ENCODE results near the gene STRIP1.
A peak's percentile ranks its signal among the peaks of the same experiment; 100 is the strongest.

The STRIP1 gene

DNA sequence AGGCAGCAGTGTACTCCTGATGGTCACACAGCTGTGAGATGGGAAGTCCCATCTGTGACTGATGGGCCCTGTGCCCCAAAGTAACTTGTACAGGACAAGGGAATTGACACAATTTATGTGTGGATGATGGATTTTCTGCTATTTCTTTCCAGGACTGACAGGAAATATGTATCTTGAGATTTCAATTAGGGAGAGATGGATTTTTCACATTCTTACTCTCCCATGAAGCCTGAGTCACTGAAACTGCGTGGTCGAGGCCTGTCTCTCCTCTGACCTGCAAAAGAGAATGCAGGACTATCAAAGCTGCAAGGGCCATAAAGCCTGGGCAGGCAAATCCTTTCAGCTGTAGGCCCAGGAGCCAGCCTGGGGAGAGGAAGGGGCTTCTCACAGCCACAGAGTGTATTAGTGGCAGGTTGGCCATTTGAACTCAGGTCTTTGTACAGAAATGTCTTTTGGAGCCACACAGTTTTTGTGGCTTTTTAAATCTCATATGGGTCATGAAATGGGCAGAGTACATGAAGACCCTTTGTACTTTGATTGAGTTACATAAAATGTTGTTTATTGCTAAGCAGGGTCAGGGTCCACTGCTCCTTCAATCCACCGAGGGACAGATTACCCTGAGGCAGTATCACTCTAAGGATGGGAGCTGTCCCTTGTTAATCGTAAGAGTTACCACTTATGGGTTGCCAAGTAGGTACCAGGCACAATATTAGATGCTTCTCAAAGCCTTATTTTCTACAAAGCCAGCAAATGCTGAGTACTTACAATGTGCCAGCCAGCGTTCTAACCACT lies 21.3 kb downstream of the STRIP1 start:
- Mint-ChIP-seq H3K36me3 (peaks cover 75% of the 10 kb centered on the region), H3K9me3 (no peaks in the 10 kb centered on the region), H3K27ac (no peak overlapping the region), H3K4me3 (no peak overlapping the region), H3K4me1 (peaks cover 7% of the 10 kb centered on the region), H3K27me3 (no peaks in the 10 kb centered on the region)
- no peak for ATAC-seq

DNA sequence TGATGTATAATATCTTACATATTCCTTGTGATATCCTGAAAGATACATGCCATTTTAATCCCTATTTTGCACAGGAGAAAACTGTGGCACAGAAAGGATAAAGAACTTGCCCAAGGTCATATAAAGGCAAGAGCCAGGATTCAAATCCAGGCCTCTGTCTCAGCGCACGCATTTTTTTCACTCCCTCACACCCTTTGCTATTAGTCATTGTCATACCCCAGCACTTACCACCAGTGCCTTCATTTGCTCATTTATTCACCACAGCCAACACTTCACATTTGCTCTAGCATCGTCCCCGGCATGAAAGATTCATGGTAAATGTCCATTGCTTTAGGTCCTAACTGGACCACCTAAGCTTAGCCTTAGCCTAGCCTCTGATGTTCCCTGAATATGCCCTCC lies 21.9 kb downstream of the STRIP1 start:
- no peak overlapping the region for H3K4me3 Mint-ChIP-seq

DNA sequence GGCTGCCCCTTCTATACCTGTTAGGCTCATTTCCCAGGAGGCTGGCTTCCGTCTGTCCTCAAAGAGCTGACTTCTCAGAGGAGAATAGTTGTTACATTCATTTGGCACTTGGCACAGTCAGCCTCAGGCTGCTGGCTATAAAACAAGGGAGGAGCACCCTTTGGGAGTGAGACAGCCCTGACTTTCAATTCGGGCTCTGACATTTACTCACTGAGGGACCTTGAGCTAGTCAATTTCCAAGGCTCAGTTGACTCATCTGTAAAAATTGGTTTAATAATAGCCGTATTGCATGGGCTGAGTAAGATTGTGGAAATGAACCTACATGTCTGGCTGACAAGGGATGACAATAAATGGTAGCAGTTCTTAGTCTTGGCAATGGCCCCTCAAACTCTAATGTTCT lies 22.4 kb downstream of the STRIP1 start:
- H3K9me3 Mint-ChIP-seq, result no peaks in the 10 kb centered on the region
- peaks cover 7% of the 10 kb centered on the region for H3K4me1 Mint-ChIP-seq
- H3K27me3 Mint-ChIP-seq, result no peaks in the 10 kb centered on the region
- no peak overlapping the region for H3K27ac Mint-ChIP-seq
- no peak overlapping the region for H3K4me3 Mint-ChIP-seq
- H3K36me3 Mint-ChIP-seq, result peaks cover 73% of the 10 kb centered on the region
- ATAC-seq, result no peak

More for the DNA sequence above, 21.9 kb downstream of the STRIP1 start:
- Mint-ChIP-seq H3K27ac (no peak overlapping the region), H3K27me3 (no peaks in the 10 kb centered on the region), H3K9me3 (no peaks in the 10 kb centered on the region), H3K36me3 (peaks cover 75% of the 10 kb centered on the region), H3K4me1 (peaks cover 7% of the 10 kb centered on the region)
- no peak for ATAC-seq

DNA sequence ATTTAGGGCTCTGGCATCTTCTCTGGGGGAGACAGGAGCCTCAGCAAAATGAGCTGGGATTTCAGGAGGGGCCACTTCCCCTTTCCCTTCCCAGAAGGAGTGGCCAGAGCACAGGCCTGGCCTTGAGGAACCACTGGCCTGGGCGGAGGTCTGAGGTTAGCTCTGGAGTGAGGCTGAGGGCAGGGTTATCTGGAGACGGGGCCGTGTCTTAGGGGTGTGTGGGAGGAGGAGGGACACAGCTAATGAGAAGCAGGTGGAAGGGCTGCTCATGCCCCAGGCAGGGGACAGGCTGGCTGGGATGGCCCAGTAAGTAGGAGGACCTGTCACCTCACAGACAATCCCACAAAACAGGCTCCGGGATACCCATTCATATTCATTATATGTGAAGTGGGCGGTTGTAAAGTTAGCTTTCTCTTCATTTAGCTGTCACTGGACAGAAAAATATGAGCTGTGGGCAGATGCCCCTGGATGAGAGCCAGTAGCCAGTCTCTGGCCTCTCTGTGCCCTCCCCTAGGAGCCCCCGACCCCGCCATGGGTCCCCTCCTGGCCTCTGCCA lies 23.6 kb downstream of the STRIP1 start:
- Mint-ChIP-seq H3K4me1 (peaks cover 7% of the 10 kb centered on the region), H3K9me3 (no peaks in the 10 kb centered on the region), H3K27me3 (no peaks in the 10 kb centered on the region), H3K27ac (no peak overlapping the region), H3K36me3 (peaks cover 67% of the 10 kb centered on the region), H3K4me3 (no peak overlapping the region)
- ATAC-seq, result no peak

DNA sequence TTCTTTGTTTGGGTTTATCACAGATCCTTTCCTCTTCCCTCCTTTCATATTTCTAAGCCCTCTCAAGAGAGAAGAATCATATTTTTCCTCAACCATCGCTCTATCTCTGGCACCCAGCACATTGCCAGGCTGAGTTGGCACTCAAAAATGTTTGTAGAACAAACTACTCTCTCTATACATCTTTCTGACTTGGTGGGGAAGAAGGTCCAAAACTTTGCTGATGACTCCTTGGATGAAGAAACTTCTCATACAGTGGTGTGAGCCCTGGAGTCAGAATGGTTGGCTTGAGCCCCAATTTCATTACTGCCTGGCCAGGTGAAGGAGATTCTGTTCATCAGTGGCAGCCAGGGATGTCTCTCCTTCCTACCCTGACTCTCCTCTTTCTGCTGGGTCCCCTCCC lies 24.2 kb downstream of the STRIP1 start:
- H3K27me3 Mint-ChIP-seq, result no peaks in the 10 kb centered on the region
- no peaks in the 10 kb centered on the region for H3K9me3 Mint-ChIP-seq
- peaks cover 64% of the 10 kb centered on the region for H3K36me3 Mint-ChIP-seq
- no peak overlapping the region for H3K27ac Mint-ChIP-seq
- peaks cover 3% of the 10 kb centered on the region for H3K4me1 Mint-ChIP-seq
- no peak overlapping the region for H3K4me3 Mint-ChIP-seq
- no peak for ATAC-seq

DNA sequence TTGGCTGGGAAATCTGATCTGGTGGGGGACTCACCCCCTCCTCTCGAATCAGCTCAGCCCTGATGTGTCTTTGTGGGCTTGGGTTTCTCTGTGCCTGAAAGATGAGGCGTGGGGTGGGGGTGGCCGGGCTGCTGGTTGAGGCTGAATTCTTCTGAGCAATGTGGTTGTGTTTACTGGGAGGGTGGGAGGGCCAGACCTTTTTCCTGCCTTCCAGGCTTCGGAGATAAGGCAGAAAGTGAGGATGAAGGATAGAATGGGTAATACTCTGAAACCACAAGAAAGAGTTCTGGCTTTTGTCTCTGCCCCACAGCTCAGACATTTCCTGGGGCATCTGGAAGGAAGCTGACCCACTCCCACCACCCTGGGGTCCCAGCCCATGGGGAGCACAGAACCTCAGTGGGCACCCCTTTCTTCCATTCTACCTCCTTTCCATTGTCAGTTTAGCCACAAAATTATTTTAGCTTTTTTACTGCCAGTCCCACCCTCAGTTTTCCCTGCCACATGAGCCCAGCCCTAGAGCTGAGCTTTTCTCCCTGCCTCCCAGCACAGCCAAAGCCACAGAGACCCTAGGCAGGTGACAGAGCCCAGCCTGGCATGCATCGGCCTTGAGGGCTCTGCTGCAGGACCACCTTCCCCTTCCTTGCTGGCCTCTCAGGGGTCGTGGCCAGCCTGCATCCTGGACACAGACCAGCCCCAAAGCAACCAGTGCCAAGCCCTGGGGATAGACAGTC lies 24.9 kb downstream of the STRIP1 start:
- ATAC-seq, result no peak
- Mint-ChIP-seq H3K4me1 (no peaks in the 10 kb centered on the region), H3K27ac (no peak overlapping the region), H3K27me3 (no peaks in the 10 kb centered on the region), H3K36me3 (peaks cover 62% of the 10 kb centered on the region), H3K4me3 (no peak overlapping the region), H3K9me3 (no peaks in the 10 kb centered on the region)

DNA sequence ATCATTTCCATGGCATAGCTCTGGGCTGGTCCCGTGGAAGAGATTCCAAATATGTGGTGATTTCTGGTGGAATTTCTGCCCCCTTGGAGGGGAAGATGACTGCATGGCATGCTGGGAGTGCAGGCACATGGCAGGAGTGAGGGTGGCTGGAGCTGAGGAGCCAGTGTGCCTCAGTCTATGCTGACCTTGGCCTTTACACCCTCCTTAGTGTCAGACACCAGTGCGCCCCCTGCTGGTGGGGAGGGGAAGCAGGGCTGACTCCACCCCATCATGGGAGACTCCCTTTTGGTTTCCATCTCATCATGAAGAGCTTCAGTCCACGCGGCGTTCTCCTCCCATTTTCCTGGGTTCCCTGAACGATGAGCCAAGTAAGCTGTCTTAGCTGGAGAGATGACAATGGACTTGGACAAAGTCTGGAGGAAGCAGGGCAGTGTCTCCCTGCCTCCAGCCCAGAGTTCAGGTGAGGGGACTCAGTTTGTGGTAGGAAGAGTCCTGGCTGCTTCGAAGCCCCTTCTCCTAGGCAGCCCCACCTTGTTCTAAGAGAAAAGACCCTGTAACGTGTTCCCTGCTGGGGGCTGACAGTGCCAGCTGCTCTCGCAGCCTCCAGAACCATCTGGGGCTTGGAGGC lies 25.7 kb downstream of the STRIP1 start:
- Mint-ChIP-seq H3K36me3 (peaks cover 55% of the 10 kb centered on the region), H3K27me3 (peaks cover 4% of the 10 kb centered on the region), H3K27ac (no peak overlapping the region), H3K4me3 (no peak overlapping the region), H3K4me1 (no peaks in the 10 kb centered on the region), H3K9me3 (no peaks in the 10 kb centered on the region)
- ATAC-seq, result peak; percentile 61

DNA sequence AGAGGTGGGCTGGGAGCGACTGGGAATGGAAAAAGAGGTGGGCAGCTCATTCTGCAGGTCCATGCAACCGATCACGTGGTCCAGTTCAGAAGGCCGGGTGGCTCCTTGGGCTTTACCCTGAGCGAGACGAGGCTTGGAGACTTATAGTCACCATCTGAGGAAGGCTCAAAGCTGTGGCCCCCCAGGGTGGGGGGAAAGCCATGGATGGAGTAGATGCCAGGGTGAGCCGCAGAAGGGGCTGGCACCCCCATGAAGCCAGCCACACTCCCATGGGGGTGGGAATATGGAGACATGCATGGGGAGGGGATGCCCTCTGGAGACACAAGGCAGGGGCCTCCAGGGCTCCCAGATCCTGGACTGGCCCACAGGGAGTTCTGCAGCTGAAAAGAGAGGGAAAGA lies 26.2 kb downstream of the STRIP1 start:
- H3K27ac Mint-ChIP-seq, result no peak overlapping the region
- no peak for ATAC-seq

DNA sequence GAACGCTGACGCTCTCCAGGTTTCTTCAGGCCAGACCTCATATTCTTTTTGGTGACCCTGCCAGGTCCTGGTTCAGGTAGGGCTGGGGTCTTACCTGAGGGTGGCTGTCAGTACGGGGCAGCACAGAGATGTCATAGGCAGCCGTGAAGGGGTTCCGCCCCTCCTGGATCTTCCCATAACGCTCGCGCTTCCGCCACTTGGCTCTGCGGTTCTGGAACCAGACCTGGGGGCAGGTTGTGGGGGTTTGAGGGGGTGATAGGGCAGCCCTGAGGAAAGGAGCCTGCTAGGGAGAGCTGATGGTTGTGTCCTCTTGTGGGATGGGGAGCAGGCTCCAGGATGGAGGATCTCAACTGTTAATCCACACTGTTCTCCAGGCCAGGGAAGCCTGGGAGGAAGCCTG lies 26.9 kb downstream of the STRIP1 start:
- H3K27me3 Mint-ChIP-seq, result peaks cover 16% of the 10 kb centered on the region
- no peak overlapping the region for H3K27ac Mint-ChIP-seq
- peaks cover 44% of the 10 kb centered on the region for H3K36me3 Mint-ChIP-seq
- no peaks in the 10 kb centered on the region for H3K9me3 Mint-ChIP-seq
- no peaks in the 10 kb centered on the region for H3K4me1 Mint-ChIP-seq
- no peak for ATAC-seq
- H3K4me3 Mint-ChIP-seq, result no peak overlapping the region

More for the DNA sequence above, 26.2 kb downstream of the STRIP1 start:
- peaks cover 51% of the 10 kb centered on the region for H3K36me3 Mint-ChIP-seq
- no peak overlapping the region for H3K4me3 Mint-ChIP-seq
- H3K4me1 Mint-ChIP-seq, result no peaks in the 10 kb centered on the region
- peaks cover 9% of the 10 kb centered on the region for H3K27me3 Mint-ChIP-seq
- no peaks in the 10 kb centered on the region for H3K9me3 Mint-ChIP-seq

DNA sequence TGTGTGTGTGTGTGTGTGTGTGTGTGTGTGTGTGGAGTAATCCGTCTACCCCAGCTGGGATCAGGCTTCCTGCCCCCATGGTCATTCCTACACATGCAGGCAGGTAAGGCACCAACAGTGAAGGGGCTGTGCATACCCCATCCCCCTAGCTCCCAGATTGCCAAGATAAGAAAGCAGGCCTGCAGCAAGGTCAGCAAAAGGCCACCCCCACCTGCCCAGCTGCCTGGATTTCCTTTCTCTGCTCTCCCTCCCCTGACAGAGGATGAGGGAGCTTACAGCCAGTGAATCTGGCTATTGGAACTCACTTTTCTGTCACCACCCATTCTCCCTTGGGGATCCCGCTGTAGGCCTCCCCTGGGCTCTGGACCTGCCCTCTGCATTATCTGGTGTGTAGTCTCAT lies 28.2 kb downstream of the STRIP1 start:
- ATAC-seq, result no peak
- peaks cover 28% of the 10 kb centered on the region for H3K27me3 Mint-ChIP-seq
- no peaks in the 10 kb centered on the region for H3K9me3 Mint-ChIP-seq
- peaks cover under 1% of the 10 kb centered on the region for H3K4me1 Mint-ChIP-seq
- H3K36me3 Mint-ChIP-seq, result peaks cover 32% of the 10 kb centered on the region
- H3K4me3 Mint-ChIP-seq, result no peak overlapping the region
- no peak overlapping the region for H3K27ac Mint-ChIP-seq

DNA sequence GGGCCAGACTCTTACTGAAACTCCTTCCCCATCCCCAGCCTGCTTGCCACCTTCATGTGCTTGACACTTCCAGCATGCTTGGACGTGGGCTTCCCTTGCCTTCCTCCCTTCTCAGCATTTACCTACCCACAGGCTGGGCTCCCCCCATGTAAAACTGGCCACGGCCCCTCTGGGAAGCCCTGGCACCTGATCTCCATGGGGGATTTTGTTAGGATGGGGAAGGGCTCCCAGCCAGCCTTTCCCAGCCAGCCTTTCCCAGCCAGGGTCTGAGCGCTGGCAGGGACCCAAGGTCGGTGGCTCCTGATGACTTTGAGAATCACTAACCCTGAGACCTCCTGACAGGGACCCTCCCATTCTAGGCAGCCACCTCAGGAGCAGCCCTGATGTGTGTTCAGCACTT lies 29.4 kb downstream of the STRIP1 start:
- Mint-ChIP-seq H3K9me3 (no peaks in the 10 kb centered on the region), H3K27ac (no peak overlapping the region), H3K36me3 (peaks cover 22% of the 10 kb centered on the region), H3K4me3 (no peak overlapping the region), H3K27me3 (peaks cover 39% of the 10 kb centered on the region), H3K4me1 (peaks cover 12% of the 10 kb centered on the region)
- no peak for ATAC-seq

DNA sequence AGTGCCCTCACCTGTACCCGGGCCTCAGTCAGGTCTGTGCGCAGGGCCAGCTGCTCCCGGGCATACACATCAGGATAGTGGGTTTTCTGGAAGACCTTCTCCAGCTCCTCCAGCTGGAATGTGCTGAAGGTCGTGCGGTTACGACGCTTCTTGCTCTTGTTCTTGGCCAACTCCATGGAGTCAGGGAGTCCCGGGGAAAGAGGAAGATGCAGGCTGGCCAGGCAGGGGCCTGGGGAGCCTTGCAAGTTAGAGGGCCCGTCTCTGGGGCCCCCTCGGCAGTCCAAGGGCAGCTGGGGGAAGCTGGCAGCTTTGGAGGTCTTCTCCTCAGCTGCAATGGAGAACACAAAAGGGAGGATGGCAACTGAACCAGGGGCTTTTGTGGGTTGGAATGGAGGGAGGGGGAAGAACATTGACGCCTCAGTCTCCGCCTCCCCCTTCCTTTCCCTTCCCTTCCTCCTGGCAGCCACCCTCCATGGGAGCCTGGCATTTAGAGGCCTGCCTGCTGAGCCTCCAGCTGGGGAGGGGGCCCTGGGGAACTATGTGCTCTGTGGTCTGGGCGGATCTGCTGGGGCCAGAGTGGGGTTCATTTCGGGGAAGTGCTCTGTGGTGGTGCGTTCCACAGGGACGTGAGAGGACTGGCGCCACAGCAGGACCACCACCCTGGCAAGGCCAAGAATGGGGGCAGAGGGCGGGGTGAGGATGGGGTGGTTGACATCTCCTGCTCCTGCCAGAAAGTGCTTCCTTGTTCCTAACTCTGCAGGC lies 30.3 kb downstream of the STRIP1 start:
- Mint-ChIP-seq H3K27me3 (peaks cover 49% of the 10 kb centered on the region), H3K36me3 (peaks cover 19% of the 10 kb centered on the region), H3K27ac (no peak overlapping the region)

DNA sequence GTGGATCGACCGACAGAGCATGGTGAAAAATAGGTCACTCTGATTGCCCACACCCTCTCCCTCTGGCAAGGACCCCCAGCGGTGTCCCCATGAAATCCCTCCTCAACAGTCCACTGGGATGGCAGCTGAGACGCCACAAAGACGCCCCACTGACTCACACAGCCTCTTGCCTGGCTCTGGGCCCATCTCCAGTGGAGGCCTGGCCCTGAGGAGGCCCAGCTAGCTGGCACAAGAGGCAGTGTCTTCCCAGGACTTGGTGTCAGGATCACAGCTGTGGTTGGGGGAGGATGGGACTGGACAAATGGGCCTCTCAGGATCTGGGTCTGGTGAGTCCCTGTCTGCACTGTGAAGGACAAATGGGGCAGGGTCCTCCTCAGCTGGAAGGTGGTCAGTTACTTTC lies 31.4 kb downstream of the STRIP1 start:
- Mint-ChIP-seq H3K9me3 (no peaks in the 10 kb centered on the region), H3K4me3 (no peak overlapping the region), H3K36me3 (peaks cover 12% of the 10 kb centered on the region), H3K27ac (no peak overlapping the region), H3K27me3 (peaks cover 57% of the 10 kb centered on the region), H3K4me1 (peaks cover 26% of the 10 kb centered on the region)
- ATAC-seq, result no peak

More for the DNA sequence above, 30.3 kb downstream of the STRIP1 start:
- no peaks in the 10 kb centered on the region for H3K9me3 Mint-ChIP-seq
- H3K4me3 Mint-ChIP-seq, result no peak overlapping the region
- ATAC-seq, result no peak
- H3K4me1 Mint-ChIP-seq, result peaks cover 20% of the 10 kb centered on the region

DNA sequence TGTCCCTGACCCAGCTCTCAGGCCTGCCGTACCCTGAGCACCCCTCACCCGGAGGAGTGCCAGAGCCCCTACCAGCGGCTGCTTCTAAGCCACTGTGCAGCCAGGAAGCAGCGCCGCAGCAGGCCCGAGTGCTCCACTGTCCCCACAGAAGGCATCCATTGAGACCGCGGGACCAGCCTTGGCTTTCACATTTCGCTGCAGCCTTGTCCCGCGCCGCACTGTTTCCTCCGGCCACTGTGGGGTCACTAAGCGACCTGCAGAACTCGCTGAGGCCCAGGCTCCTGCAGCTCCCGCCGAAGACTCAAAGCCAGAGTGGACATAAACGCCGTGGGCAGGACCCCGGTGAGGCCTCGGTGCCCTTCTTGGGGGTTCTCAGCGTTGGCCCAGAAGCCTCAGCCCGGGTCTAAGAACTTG lies 33.1 kb downstream of the STRIP1 start:
- H3K4me1 Mint-ChIP-seq, result peaks cover 26% of the 10 kb centered on the region
- H3K9me3 Mint-ChIP-seq, result no peaks in the 10 kb centered on the region
- ATAC-seq, result no peak
- H3K4me3 Mint-ChIP-seq, result peak overlapping the region; percentile 61
- peaks cover 72% of the 10 kb centered on the region for H3K27me3 Mint-ChIP-seq
- no peak overlapping the region for H3K27ac Mint-ChIP-seq
- H3K36me3 Mint-ChIP-seq, result peaks cover 6% of the 10 kb centered on the region

Measured in stimulated activated memory B cell treated with anti-CD40 and anti-IgM and Interleukin-4, amounts not matched to agents 10 μg/mL and 1 μg/mL and 100 μg/mL, for 72 hours (primary cell).